D721Med (cell line): ENCODE results near the gene TMEM258.

ENCODE experiments used
- DNase-seq: peaks from one replicate; pipeline ENCODE4 v3.0.0; 2011; ENCODE audit warnings: low spot score; ENCODE audit not compliant: insufficient read length
- FAIRE-seq: peaks from 2 replicates; lab custom pipeline; 2011; peaks lifted over from hg19 to GRCh38; lab: Jason Lieb, UNC
- CTCF ChIP-seq: IDR thresholded peaks from 2 replicates; pipeline ENCODE4 v1.5.1; 2012; ENCODE audit warnings: mild to moderate bottlenecking, control low read depth; ENCODE audit not compliant: insufficient read depth; ENCODE audit errors: missing control alignments

The TMEM258 gene

GRCh38 chr11:61820174-61820573, 27.8 kb upstream of the TMEM258 start:
- DNase-seq = no peak
- no peak for FAIRE-seq
- no peak for TF ChIP-seq CTCF

DNA sequence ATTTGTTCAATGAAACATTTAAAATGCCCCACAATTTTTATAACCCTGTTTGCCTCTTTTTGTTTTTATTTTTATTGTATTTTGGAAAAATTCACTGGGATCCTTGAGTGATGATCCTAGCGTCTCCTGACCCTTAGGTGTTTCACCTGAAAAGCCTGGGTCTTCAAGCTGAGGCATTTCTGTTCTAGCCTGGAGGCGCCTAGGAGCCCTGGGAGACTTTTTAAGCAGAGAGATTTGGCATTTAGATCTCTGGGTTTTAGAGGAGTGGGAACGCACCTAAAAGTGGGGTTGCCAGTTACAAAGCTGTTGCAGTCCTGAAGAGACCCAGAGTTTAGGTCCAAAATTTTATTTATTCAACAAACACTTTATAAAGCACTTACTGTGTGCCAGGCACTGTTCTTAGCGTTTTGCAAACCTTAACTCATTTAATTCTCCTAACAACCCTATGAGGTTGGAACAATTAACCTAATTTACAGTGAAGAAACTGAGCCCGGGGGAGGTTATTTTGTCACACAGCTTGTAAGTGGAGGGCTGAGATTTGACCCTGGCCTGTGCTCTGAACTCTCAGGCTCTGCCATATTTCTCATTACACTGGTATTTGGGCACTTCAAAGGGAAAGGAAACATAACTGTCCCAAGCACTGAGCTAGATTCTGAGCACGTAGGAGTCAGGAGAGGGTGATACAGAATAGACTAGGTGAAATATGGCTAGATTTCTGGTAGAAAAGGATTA, 25.2 kb upstream of the TMEM258 start:
- no peak for TF ChIP-seq CTCF
- FAIRE-seq (no peak), DNase-seq (no peak)

DNA sequence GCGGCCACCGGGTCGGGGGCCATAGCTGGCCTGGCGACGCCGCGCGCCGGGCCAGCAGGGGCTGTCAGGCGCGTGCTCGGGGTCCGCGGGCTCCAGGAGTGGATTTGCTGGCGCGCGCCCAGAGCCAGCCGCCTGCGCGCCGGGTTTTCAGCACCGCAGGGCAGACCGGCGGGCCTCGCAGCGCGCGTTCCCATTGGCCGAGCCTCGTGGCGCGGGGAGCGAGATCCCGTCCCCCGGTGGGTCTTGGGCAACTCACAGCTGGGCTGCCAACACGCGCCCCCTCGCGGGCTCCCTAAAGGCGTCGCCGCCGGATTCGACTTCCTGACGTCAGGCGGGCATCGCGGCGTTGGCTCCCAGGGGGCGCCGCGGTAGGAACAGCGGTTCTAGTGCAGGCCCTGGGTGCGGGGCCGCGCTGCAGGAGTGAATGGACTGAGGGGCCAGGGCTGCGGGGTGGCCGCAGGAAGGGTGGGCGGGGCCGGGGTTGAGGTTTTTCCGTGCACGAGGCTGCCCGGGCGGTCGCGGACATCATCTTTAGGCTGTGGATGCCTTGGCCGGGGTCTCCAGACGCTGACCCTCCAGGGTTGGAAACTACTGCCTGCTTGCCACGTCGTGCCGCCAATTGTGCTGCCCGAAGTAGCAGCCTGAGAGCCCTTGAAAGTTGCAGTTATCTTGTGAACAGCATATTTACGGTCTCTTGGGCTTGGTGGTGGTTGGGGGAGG, 24.5 kb upstream of the TMEM258 start, which contains the start of gene FADS1:
TSS of gene FADS1 (minus strand) at position 268 of the 720 bp plus-strand sequence. CDS start at position 194, 74 bp downstream.
- peak; percentile 60 for TF ChIP-seq CTCF
- FAIRE-seq (no peak), DNase-seq (peak; percentile 90)

DNA sequence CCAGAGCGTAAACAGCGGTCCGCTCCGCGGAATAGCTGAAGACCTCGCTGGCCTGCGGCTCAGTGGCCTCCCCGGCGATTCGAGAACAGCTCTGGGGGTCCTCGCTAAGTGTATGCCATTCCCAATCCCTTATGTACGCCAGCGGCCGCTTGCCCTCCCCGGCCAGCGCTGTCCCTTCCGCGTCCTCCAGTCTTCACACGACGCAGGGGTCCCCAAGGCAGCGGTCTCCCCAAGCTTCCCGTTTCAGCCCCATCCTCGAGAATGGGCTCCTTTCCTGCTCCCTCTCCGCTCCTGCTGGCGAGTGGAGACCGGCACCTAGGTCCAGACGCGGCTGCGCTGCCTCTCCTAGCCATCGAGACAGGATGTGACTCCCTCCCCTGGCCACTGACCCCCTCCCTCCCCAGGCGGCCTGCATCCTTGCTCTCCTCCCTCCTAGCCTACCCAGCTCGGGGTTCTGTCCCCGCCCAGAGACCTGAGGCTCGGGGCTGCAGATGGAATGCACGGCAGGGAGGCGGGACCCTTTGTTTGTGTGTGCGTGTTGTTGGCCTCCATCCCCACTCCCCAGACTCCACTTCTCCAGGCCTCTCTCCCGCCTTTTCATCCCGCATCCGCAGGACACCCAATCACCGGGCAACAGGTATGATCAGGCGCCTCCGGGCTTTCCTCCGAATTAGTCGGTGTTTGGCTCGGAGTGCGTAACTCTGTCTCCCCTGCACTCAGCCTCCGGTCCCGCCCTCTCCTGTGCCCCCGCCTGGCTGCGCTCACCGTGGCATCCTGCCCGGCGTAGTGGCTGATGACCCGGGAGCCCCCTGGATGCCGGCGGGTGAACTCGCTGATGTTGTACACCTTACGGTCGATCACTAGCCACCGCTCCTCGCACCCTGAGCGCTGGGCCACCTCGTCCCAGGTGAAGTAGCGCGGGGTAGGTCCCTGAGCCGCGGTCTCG, 23.7 kb upstream of the TMEM258 start:
- no peak for TF ChIP-seq CTCF
- FAIRE-seq (no peak), DNase-seq (no peak)

DNA sequence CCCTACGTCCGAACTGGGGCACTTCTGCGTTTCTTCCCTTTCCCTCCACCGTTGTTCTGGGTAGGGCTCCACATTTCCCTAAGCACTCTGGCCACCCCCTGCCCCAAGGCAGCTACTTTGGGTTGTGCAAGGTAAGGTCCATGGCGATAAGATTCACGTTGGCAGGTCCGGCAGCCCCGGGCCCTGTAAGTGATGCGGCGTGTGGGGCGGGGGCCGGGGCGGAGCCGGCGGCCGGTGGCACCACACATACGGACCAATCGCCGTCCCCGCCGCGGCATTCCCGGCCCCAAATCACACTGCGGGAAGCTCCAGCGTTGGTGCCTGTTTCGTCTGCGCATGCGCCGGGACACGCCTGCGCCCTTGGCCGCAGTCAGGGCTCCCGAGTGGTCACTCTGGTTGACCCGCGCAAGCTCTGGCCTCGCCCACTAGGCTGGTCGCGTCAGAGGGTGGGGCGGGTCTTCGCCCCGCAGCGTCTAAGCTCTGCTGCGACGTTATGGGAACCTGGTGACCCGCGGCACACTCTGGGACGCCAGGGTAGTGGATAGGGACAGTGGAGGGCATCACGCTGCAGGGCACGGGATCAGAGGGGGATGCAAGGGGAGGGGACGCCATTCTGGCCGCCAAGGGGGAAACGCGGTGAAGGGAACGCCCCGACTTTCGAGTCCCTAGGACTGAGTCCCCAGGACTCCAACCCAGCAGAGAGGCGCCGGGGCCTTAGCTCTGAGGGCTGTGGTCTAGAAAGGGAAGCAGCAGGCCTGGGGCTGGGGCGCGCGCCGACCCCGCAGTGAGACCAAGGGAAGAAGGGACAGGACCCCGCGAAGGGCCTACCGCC, 22.8 kb upstream of the TMEM258 start:
- no peak for TF ChIP-seq CTCF
- FAIRE-seq (no peak), DNase-seq (peak; percentile 74)

- DNase-seq (no peak), FAIRE-seq (no peak)
- TF ChIP-seq CTCF = no peak
Observed at GRCh38 chr11:61814247-61814957, 22.0 kb upstream of the TMEM258 start.
